ENCODE measurements around the gene LRRFIP2. TPM values are rescaled to one million over a fixed set of nuclear protein-coding genes. Genes with fewer than 3 reads are reported as not detected.

The LRRFIP2 gene
- total RNA-seq, 1 experiment from 2014 or later: 40.2 TPM

GRCh38 chr3:37025561-37026335 is 148.6 kb downstream of the LRRFIP2 start:
- no peaks in the 10 kb centered on the region for H4K20me1 ChIP-seq (ENCODE audit: insufficient read depth)
- no peak overlapping the region for H2AFZ ChIP-seq
- H3K9me2 ChIP-seq (ENCODE audit: insufficient read depth): no peaks in the 10 kb centered on the region
- H3K4me1 ChIP-seq (replicated peaks; ENCODE audit: insufficient read depth): no peaks in the 10 kb centered on the region
- no peaks in the 10 kb centered on the region for H3K79me2 ChIP-seq (ENCODE audit: low read depth)
- no TSS peak for BruUV-seq (replicated peaks)
- peaks cover 15% of the 10 kb centered on the region for H3K36me3 ChIP-seq (ENCODE audit: low read depth)
- ChIA-PET POLR2A (ENCODE audit: unreplicated experiment) (no interaction called here), CTCF (no interaction called here)
- no peak overlapping the region for H3K27ac ChIP-seq
- intact Hi-C loops (cut with micrococcal nuclease; ENCODE audit: unreplicated experiment): no loop called here
- H3K9me3 ChIP-seq (ENCODE audit: insufficient read depth, low read depth): no peaks in the 10 kb centered on the region
- TF ChIP-seq CTCF (conservative IDR thresholded peaks at IDR 0.05) (no peak), EZH2 (IDR thresholded peaks at IDR 0.05; ENCODE audit: low read depth) (no peak)
- H3K4me2 ChIP-seq: no peak overlapping the region
- no peaks in the 10 kb centered on the region for H3K27me3 ChIP-seq (ENCODE audit: insufficient read depth, low read depth)
- no peaks in the 10 kb centered on the region for H3F3A ChIP-seq (ENCODE audit: insufficient read depth, low read depth)
- no peak for DNase-seq
- H3K4me3 ChIP-seq: no peak overlapping the region

GRCh38 chr3:37024820-37025405 is 149.5 kb downstream of the LRRFIP2 start:
- Histone ChIP-seq H4K20me1 (ENCODE audit: insufficient read depth) (no peaks in the 10 kb centered on the region), H3K9me2 (ENCODE audit: insufficient read depth) (no peaks in the 10 kb centered on the region), H3K27me3 (ENCODE audit: insufficient read depth, low read depth) (no peaks in the 10 kb centered on the region), H3F3A (ENCODE audit: insufficient read depth, low read depth) (no peaks in the 10 kb centered on the region), H3K9me3 (ENCODE audit: insufficient read depth, low read depth) (no peaks in the 10 kb centered on the region), H3K4me3 (no peak overlapping the region), H3K36me3 (ENCODE audit: low read depth) (peaks cover 15% of the 10 kb centered on the region), H3K4me2 (no peak overlapping the region), H3K27ac (no peak overlapping the region), H3K79me2 (ENCODE audit: low read depth) (no peaks in the 10 kb centered on the region), H2AFZ (no peak overlapping the region), H3K4me1 (replicated peaks; ENCODE audit: insufficient read depth) (no peaks in the 10 kb centered on the region)
- CTCF ChIA-PET: no interaction called here
- POLR2A ChIA-PET (ENCODE audit: unreplicated experiment): no interaction called here
- no TSS peak for BruUV-seq (replicated peaks)
- intact Hi-C loops (cut with micrococcal nuclease; ENCODE audit: unreplicated experiment): no loop called here
- TF ChIP-seq CTCF (conservative IDR thresholded peaks at IDR 0.05) (no peak), EZH2 (IDR thresholded peaks at IDR 0.05; ENCODE audit: low read depth) (no peak)
- DNase-seq: no peak

GRCh38 chr3:37024092-37024491 is 150.3 kb downstream of the LRRFIP2 start:
- no peak overlapping the region for H2AFZ ChIP-seq
- H3F3A ChIP-seq (ENCODE audit: insufficient read depth, low read depth): no peaks in the 10 kb centered on the region
- peaks cover 13% of the 10 kb centered on the region for H3K36me3 ChIP-seq (ENCODE audit: low read depth)
- no peaks in the 10 kb centered on the region for H3K9me3 ChIP-seq (ENCODE audit: insufficient read depth, low read depth)
- intact Hi-C loops (cut with micrococcal nuclease; ENCODE audit: unreplicated experiment): no loop called here
- no peak for TF ChIP-seq EZH2 (IDR thresholded peaks at IDR 0.05; ENCODE audit: low read depth)
- TF ChIP-seq CTCF (conservative IDR thresholded peaks at IDR 0.05): peak; percentile 42
- H3K4me3 ChIP-seq: no peak overlapping the region
- no peaks in the 10 kb centered on the region for H3K27me3 ChIP-seq (ENCODE audit: insufficient read depth, low read depth)
- CTCF ChIA-PET: no interaction called here
- H3K27ac ChIP-seq: no peak overlapping the region
- DNase-seq: no peak
- H3K9me2 ChIP-seq (ENCODE audit: insufficient read depth): no peaks in the 10 kb centered on the region
- POLR2A ChIA-PET (ENCODE audit: unreplicated experiment): interaction anchor here (0.5 kb wide), 1 partner anchor 32 kb away, joined by 3 read pairs; no protein-coding TSS in a partner anchor
- BruUV-seq (replicated peaks): no TSS peak
- H3K4me1 ChIP-seq (replicated peaks; ENCODE audit: insufficient read depth): no peaks in the 10 kb centered on the region
- no peaks in the 10 kb centered on the region for H4K20me1 ChIP-seq (ENCODE audit: insufficient read depth)
- H3K4me2 ChIP-seq: no peak overlapping the region
- H3K79me2 ChIP-seq (ENCODE audit: low read depth): no peaks in the 10 kb centered on the region

Measured in PC-9 (cell line).